ENCODE measurements around the gene HOXC9.

HOXC9 gene

GRCh38 chr12:53972722-53973235 lies 27.2 kb upstream of the HOXC9 start, which contains the start of gene HOXC11:
Gene HOXC11 (plus strand): TSS chr12:53973126. CDS start chr12:53973242, 116 bp downstream.
- no peak within 1 kb of the TSS for H3K4me2 ChIP-seq (ENCODE audit: low read length)
- no peak within 1 kb of the TSS for H3K4me3 ChIP-seq (ENCODE audit: low read depth, low read length)
- peaks cover 45% of the 10 kb centered on the region for H3K27me3 ChIP-seq (ENCODE audit: control insufficient read depth, insufficient read depth, low read length)
- no peaks in the 10 kb centered on the region for H3K9me3 ChIP-seq (ENCODE audit: control insufficient read depth, low read length)
- H3K79me2 ChIP-seq, result no peaks in the 10 kb centered on the region
- no peak within 1 kb of the TSS for H3K27ac ChIP-seq
- TF ChIP-seq, protein P1, sequence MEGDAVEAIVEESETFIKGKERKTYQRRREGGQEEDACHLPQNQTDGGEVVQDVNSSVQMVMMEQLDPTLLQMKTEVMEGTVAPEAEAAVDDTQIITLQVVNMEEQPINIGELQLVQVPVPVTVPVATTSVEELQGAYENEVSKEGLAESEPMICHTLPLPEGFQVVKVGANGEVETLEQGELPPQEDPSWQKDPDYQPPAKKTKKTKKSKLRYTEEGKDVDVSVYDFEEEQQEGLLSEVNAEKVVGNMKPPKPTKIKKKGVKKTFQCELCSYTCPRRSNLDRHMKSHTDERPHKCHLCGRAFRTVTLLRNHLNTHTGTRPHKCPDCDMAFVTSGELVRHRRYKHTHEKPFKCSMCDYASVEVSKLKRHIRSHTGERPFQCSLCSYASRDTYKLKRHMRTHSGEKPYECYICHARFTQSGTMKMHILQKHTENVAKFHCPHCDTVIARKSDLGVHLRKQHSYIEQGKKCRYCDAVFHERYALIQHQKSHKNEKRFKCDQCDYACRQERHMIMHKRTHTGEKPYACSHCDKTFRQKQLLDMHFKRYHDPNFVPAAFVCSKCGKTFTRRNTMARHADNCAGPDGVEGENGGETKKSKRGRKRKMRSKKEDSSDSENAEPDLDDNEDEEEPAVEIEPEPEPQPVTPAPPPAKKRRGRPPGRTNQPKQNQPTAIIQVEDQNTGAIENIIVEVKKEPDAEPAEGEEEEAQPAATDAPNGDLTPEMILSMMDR (IDR thresholded peaks at IDR 0.05), result no peak
- H3K4me1 ChIP-seq, result no peaks in the 10 kb centered on the region
- H2AFZ ChIP-seq, result no peak within 1 kb of the TSS
- no peak within 1 kb of the TSS for H3K9ac ChIP-seq
- H3K36me3 ChIP-seq (ENCODE audit: control insufficient read depth, insufficient read depth, low read length), result no peaks in the 10 kb centered on the region

DNA sequence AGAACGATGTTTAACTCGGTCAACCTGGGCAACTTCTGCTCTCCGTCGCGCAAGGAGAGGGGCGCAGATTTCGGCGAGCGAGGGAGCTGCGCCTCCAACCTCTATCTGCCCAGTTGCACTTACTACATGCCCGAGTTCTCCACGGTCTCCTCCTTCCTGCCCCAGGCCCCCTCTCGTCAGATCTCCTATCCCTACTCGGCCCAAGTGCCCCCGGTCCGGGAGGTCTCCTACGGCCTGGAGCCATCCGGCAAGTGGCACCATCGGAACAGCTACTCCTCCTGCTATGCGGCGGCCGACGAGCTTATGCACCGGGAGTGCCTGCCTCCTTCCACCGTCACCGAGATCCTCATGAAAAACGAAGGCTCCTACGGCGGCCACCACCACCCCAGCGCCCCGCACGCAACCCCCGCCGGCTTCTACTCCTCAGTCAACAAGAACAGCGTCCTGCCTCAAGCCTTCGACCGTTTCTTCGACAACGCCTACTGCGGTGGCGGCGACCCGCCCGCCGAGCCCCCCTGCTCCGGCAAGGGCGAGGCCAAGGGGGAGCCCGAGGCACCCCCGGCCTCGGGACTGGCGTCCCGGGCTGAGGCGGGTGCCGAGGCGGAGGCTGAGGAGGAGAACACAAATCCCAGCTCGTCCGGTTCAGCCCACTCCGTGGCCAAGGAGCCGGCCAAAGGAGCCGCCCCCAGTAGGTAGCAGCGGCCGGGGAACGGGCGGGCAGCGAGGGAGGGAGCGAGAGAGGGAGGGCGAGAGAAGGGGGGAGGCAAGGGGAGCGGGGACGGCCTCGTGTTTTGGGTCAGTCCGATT lies 26.5 kb upstream of the HOXC9 start:
- no peaks in the 10 kb centered on the region for H3K36me3 ChIP-seq (ENCODE audit: control insufficient read depth, insufficient read depth, low read length)
- no peak overlapping the region for H3K9ac ChIP-seq
- H3K79me2 ChIP-seq, result no peaks in the 10 kb centered on the region
- TF ChIP-seq, protein P1 (IDR thresholded peaks at IDR 0.05), result no peak
- H3K27me3 ChIP-seq (ENCODE audit: control insufficient read depth, insufficient read depth, low read length), result peaks cover 45% of the 10 kb centered on the region
- no peaks in the 10 kb centered on the region for H3K9me3 ChIP-seq (ENCODE audit: control insufficient read depth, low read length)
- H3K4me2 ChIP-seq (ENCODE audit: low read length), result no peak overlapping the region
- no peak overlapping the region for H2AFZ ChIP-seq
- no peak overlapping the region for H3K4me3 ChIP-seq (ENCODE audit: low read depth, low read length)
- no peaks in the 10 kb centered on the region for H3K4me1 ChIP-seq
- H3K27ac ChIP-seq, result no peak overlapping the region

DNA sequence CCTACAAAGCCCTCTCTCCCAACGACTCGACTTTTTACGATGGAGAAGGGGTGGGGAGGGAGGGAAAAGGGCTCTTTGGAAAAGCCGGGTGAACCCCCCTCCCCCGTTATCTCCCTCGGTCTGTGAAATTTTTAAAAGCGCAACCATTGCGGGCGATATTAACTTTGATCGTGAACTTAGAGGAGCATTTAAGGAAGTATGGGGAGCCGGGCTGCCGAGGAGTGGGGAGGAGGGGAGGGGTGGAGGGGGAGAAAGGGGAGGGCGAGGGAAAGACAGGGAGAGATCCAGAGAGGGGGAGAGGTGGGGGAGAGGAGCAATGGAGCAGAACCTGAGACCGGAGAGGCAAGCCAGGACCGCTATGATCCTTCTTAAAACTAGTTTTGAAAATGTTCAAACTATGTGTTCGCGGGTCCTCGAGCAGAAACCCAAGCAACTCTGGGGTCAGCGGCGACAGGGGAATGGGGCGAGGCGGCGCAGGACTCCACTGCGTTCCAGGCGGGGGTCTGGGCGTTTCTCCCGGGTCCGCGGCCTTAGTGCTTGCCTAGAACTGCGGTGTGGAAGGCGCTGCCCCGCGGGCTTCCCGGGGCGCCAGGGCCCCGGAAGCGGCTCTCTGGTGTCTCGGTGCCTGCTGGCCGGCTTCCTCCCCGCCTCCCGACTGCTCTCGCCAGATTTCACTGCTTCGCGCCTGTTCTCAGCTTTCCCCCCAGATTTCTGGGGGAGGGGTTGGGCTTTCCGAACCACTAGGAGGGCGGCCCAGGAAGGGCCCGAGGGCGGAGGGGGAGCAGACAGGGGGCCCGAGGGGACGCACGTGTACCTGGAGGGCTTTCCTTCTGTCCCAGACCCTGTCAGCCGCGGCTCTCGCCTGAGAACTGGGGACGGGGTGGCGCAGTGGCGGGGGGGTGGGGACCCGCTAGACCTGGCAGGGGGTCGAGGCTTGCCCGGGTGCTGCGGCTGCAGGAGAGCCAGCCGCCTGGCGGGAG lies 25.6 kb upstream of the HOXC9 start, which contains the start of gene HOTAIR:
TSS of gene HOTAIR (minus strand) at position 871 of the 980 bp plus-strand sequence.
- no peaks in the 10 kb centered on the region for H3K9me3 ChIP-seq (ENCODE audit: control insufficient read depth, low read length)
- no peaks in the 10 kb centered on the region for H3K36me3 ChIP-seq (ENCODE audit: control insufficient read depth, insufficient read depth, low read length)
- no peak within 1 kb of the TSS for H3K27ac ChIP-seq
- TF ChIP-seq, protein P1 (IDR thresholded peaks at IDR 0.05), result no peak
- H3K4me1 ChIP-seq, result no peaks in the 10 kb centered on the region
- no peak within 1 kb of the TSS for H2AFZ ChIP-seq
- H3K4me3 ChIP-seq (ENCODE audit: low read depth, low read length), result no peak within 1 kb of the TSS
- peaks cover 37% of the 10 kb centered on the region for H3K27me3 ChIP-seq (ENCODE audit: control insufficient read depth, insufficient read depth, low read length)
- H3K9ac ChIP-seq, result no peak within 1 kb of the TSS
- peak within 1 kb of the TSS; percentile 22 for H3K4me2 ChIP-seq (ENCODE audit: low read length)
- H3K79me2 ChIP-seq, result no peaks in the 10 kb centered on the region

DNA sequence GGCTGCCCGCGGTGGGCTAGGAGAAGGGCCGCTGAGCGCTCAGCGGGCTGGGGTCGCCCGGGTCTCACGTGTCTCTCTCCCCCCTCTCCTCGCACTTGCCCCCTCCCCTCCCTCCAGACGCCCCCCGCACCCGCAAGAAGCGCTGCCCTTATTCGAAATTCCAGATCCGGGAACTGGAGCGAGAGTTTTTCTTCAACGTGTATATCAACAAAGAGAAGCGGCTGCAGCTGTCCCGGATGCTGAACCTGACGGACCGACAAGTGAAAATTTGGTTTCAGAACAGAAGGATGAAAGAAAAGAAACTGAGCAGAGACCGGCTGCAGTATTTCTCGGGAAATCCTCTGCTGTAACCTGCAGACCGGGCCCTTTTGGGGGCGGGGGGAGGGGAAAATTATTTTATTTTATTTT lies 24.9 kb upstream of the HOXC9 start:
- no peaks in the 10 kb centered on the region for H3K4me1 ChIP-seq
- H2AFZ ChIP-seq, result no peak overlapping the region
- H3K36me3 ChIP-seq (ENCODE audit: control insufficient read depth, insufficient read depth, low read length), result no peaks in the 10 kb centered on the region
- TF ChIP-seq, protein P1 (IDR thresholded peaks at IDR 0.05), result no peak
- no peaks in the 10 kb centered on the region for H3K9me3 ChIP-seq (ENCODE audit: control insufficient read depth, low read length)
- H3K4me2 ChIP-seq (ENCODE audit: low read length), result no peak overlapping the region
- H3K79me2 ChIP-seq, result no peaks in the 10 kb centered on the region
- no peak overlapping the region for H3K4me3 ChIP-seq (ENCODE audit: low read depth, low read length)
- H3K27ac ChIP-seq, result no peak overlapping the region
- H3K9ac ChIP-seq, result no peak overlapping the region
- H3K27me3 ChIP-seq (ENCODE audit: control insufficient read depth, insufficient read depth, low read length), result peaks cover 34% of the 10 kb centered on the region
